ENCODE data around the gene PYHIN1.

PYHIN1 gene

GRCh38 chr1:159000070-159000409 is 68.7 kb downstream of the PYHIN1 start:
- H3K4me3 ChIP-seq (ENCODE audit: low read length): no peak overlapping the region
- H3K4me2 ChIP-seq (ENCODE audit: low read length): no peak overlapping the region
- H3K79me2 ChIP-seq (ENCODE audit: control insufficient read depth, low read length): no peaks in the 10 kb centered on the region
- H4K20me1 ChIP-seq (ENCODE audit: control insufficient read depth, insufficient read depth, low read depth, low read length): no peaks in the 10 kb centered on the region
- TF ChIP-seq CTCF (IDR thresholded peaks at IDR 0.05; ENCODE audit: low read depth, low read length, poor library complexity, severe bottlenecking) (no peak), EZH2phosphoT487 (IDR thresholded peaks at IDR 0.05; ENCODE audit: borderline replicate concordance, low read length) (no peak)
- H3K4me1 ChIP-seq (ENCODE audit: control insufficient read depth, low read length): peaks cover 20% of the 10 kb centered on the region
- H3K9me2 ChIP-seq (replicated peaks; ENCODE audit: control insufficient read depth, low read length): no peaks in the 10 kb centered on the region
- H3K9me3 ChIP-seq (ENCODE audit: control insufficient read depth, insufficient read depth, low read length): no peaks in the 10 kb centered on the region
- no peaks in the 10 kb centered on the region for H3F3A ChIP-seq (ENCODE audit: control insufficient read depth, insufficient read depth)
- H3K36me3 ChIP-seq (ENCODE audit: control insufficient read depth, low read length): no peaks in the 10 kb centered on the region
- H3K27ac ChIP-seq (ENCODE audit: low read depth, low read length): no peak overlapping the region
- no peaks in the 10 kb centered on the region for H3K27me3 ChIP-seq (ENCODE audit: control insufficient read depth, low read length)

GRCh38 chr1:159000625-159001024 is 69.3 kb downstream of the PYHIN1 start:
- peaks cover 26% of the 10 kb centered on the region for H3K4me1 ChIP-seq (ENCODE audit: control insufficient read depth, low read length)
- no peaks in the 10 kb centered on the region for H3K9me3 ChIP-seq (ENCODE audit: control insufficient read depth, insufficient read depth, low read length)
- no peaks in the 10 kb centered on the region for H3K79me2 ChIP-seq (ENCODE audit: control insufficient read depth, low read length)
- no peaks in the 10 kb centered on the region for H3K27me3 ChIP-seq (ENCODE audit: control insufficient read depth, low read length)
- H3K36me3 ChIP-seq (ENCODE audit: control insufficient read depth, low read length): no peaks in the 10 kb centered on the region
- H3K9me2 ChIP-seq (replicated peaks; ENCODE audit: control insufficient read depth, low read length): no peaks in the 10 kb centered on the region
- H3K27ac ChIP-seq (ENCODE audit: low read depth, low read length): no peak overlapping the region
- no peak overlapping the region for H3K4me3 ChIP-seq (ENCODE audit: low read length)
- no peak overlapping the region for H3K4me2 ChIP-seq (ENCODE audit: low read length)
- no peaks in the 10 kb centered on the region for H4K20me1 ChIP-seq (ENCODE audit: control insufficient read depth, insufficient read depth, low read depth, low read length)
- TF ChIP-seq EZH2phosphoT487 (IDR thresholded peaks at IDR 0.05; ENCODE audit: borderline replicate concordance, low read length): no peak
- no peak for TF ChIP-seq CTCF (IDR thresholded peaks at IDR 0.05; ENCODE audit: low read depth, low read length, poor library complexity, severe bottlenecking)
- 0 out of 2 replicates have a peak, but pooled peaks cover 2% of the 10 kb centered on the region for H3F3A ChIP-seq (ENCODE audit: control insufficient read depth, insufficient read depth)

- no peaks in the 10 kb centered on the region for H4K20me1 ChIP-seq (ENCODE audit: control insufficient read depth, insufficient read depth, low read depth, low read length)
- TF ChIP-seq EZH2phosphoT487 (IDR thresholded peaks at IDR 0.05; ENCODE audit: borderline replicate concordance, low read length) (no peak), CTCF (IDR thresholded peaks at IDR 0.05; ENCODE audit: low read depth, low read length, poor library complexity, severe bottlenecking) (no peak)
- no peaks in the 10 kb centered on the region for H3K9me3 ChIP-seq (ENCODE audit: control insufficient read depth, insufficient read depth, low read length)
- no peaks in the 10 kb centered on the region for H3K27me3 ChIP-seq (ENCODE audit: control insufficient read depth, low read length)
- peak overlapping the region; percentile 25; the same call in 1 of the 2 replicates for H3K27ac ChIP-seq (ENCODE audit: low read depth, low read length)
- peak overlapping the region; percentile 50 for H3K4me3 ChIP-seq (ENCODE audit: low read length)
- peaks cover 4% of the 10 kb centered on the region for H3K36me3 ChIP-seq (ENCODE audit: control insufficient read depth, low read length)
- H3F3A ChIP-seq (ENCODE audit: control insufficient read depth, insufficient read depth): peaks cover 10% of the 10 kb centered on the region
- H3K4me2 ChIP-seq (ENCODE audit: low read length): peak overlapping the region; percentile 63
- H3K4me1 ChIP-seq (ENCODE audit: control insufficient read depth, low read length): peaks cover 58% of the 10 kb centered on the region
- no peaks in the 10 kb centered on the region for H3K9me2 ChIP-seq (replicated peaks; ENCODE audit: control insufficient read depth, low read length)
- peaks cover 18% of the 10 kb centered on the region for H3K79me2 ChIP-seq (ENCODE audit: control insufficient read depth, low read length)
These were observed 73.8 kb downstream of the PYHIN1 start for GRCh38 chr1:159005161-159005560.

Data from DOHH2 (cell line).